OCI-LY3 (cell line): ENCODE data around the gene HTT.

Source experiments
- CTCF ChIP-seq: fragments of 200-600, 300-600 bp; sonication (generic); IDR thresholded peaks from 2 replicates; pipeline ENCODE4 v1.5.1; 2014; ENCODE audit warnings: antibody characterized with exemption, low read length, low read depth
- EZH2phosphoT487 ChIP-seq: fragments of 200-600 bp; shearing (Covaris generic); IDR thresholded peaks from 2 replicates; pipeline ENCODE4 v1.6.1; 2018; ENCODE audit warnings: antibody characterized with exemption, mixed run types, low read depth

- TF ChIP-seq CTCF: no peak
- no peak for TF ChIP-seq EZH2phosphoT487
Observed at GRCh38 chr4:3220476-3221183, 146.1 kb downstream of the HTT start.
